GM21825 (cell line): Measurements from ENCODE around the gene NFATC2IP.
A peak's percentile ranks its signal among the peaks of the same experiment; 100 is the strongest.
"Not testable (repeated sequence)": the region's sequence is repeated elsewhere in the genome, so short reads cannot be mapped to it uniquely, and the experiment has no call there.

Experiments used
- ATAC-seq: cut with Tn5 transposase; IDR thresholded peaks from one replicate; pipeline ENCODE4 v1.9.1; 2021; ENCODE audit warnings: mild to moderate bottlenecking, moderate library complexity; ENCODE audit not compliant: unreplicated experiment

NFATC2IP gene

DNA sequence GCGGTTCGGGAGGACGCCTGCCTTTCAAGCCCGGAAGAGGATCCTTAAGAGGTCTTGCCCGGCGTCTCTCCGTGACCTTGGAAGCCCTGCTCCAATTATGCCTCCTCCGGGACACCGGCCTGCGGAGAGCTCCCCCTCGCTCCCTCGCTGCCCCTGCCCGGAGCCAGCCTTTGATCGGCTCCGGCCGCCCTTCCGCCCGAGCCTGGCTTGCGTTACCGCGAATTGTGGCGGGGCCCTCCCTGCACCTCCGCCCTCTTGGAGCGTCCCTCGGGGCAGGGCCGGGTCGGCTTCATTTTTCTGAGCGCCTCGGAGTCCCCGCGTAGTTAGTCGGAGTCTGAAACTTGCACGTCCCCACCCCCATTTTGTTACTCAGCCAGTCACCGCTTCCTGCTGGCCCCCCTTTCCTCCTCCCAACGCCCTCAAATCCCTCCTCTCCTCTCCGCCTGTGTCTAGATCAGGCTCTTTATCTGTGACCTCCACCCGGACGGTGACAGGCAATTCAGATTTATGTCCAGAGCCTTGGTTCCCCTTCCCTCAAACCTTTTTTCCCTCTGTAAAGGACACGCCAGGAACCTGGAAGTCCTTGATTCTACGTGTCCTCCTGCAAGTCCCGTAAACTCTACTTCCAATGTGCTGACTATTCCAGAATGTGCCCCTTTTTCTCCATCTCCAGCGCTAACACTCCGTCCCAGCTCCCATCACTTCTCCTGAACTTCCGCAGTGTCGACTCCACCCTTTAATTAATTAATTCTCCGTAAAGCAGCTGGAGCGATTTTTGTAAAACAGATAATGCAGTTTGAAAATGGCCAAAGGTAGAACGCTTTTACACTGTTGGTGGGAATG lies 25.1 kb upstream of the NFATC2IP start:
- peak; percentile 29 for ATAC-seq

DNA sequence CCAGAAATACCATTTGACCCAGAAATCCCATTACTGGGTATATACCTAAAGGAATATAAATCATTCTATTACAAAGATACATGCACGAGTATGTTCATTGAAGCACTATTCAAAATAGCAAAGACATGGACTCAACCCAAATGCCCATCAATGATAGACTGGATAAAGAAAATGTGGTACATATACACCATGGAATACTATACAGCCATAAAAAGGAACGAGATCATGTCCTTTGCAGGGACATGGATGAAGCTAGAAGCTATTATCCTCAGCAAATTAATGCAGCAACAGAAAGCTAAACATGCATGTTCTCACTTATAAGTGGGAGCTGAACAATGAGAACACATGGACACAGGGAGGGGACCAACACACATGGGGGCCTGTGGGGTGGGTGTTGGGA lies 24.5 kb upstream of the NFATC2IP start:
- not testable (repeated sequence) for ATAC-seq

DNA sequence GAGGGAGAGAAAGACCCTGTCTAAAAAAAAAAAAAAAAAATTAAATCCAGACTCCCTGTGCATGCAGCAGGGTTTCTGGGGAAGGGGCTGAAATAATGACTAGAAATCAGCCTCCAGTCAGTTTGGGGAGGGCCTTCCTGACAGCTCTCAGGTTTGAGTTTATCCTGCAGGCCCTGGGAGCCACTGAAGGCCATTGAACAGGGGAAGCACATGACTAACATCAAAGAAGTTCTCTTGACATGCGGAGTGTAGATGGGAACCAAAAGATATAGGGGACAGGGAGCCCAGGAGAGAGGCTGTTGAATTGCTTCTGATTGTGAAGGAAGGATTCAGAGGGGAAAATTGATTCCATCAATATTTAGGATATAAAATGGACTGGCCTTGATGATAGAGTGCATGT lies 22.9 kb upstream of the NFATC2IP start:
- ATAC-seq, result no peak

DNA sequence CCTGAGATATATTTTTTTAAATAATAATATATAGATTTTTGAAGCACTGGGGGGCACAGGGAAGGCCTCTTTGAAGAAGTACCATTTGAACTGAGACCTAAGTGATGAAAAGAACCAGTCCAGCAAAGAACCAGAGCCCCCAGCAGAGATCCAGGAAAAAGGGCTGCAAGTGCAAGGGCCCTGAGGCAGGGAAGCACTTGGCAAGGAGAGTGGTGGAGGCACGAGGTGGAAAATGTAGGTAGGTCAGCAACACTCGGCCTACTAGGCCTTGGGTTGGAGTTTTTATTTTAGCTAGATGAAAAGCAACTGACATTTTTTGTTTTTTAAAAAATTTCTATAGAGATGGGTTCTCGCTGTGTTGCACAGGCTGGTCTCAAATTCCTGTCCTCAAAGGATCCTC lies 20.5 kb upstream of the NFATC2IP start:
- no peak for ATAC-seq

DNA sequence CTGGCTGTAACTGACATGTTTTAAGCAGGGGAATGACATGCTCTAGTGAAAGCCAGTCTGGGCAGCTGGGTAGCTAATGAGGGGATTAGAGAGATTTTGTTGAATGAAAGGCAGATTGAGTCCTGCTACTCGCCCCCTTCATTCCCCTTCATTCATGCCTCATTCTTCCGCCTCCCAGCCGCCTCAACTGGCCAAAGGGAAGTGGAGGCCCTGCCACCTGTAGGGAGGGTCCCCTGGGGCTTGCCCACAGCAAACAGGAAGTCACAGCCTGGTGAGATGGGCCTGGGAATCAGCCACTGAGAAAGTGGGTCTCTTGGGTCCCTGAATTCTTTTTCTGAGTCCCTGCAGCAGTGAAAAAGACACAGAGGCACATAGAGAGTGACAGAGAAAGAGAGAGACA lies 20.1 kb upstream of the NFATC2IP start:
- ATAC-seq, result no peak

DNA sequence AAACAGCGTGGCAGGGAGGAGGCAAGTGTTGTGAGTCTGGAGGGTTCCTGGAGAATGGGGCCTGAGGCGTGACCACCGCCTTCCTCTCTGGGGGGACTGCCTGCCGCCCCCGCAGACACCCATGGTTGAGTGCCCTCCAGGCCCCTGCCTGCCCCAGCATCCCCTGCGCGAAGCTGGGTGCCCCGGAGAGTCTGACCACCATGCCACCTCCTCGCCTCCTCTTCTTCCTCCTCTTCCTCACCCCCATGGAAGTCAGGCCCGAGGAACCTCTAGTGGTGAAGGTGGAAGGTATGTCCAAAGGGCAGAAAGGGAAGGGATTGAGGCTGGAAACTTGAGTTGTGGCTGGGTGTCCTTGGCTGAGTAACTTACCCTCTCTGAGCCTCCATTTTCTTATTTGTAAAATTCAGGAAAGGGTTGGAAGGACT lies 18.9 kb upstream of the NFATC2IP start, which contains the start of gene CD19:
TSS of gene CD19 (plus strand) at position 171 of the 425 bp plus-strand sequence. CDS start at position 201, 30 bp downstream.
- ATAC-seq, result no peak

DNA sequence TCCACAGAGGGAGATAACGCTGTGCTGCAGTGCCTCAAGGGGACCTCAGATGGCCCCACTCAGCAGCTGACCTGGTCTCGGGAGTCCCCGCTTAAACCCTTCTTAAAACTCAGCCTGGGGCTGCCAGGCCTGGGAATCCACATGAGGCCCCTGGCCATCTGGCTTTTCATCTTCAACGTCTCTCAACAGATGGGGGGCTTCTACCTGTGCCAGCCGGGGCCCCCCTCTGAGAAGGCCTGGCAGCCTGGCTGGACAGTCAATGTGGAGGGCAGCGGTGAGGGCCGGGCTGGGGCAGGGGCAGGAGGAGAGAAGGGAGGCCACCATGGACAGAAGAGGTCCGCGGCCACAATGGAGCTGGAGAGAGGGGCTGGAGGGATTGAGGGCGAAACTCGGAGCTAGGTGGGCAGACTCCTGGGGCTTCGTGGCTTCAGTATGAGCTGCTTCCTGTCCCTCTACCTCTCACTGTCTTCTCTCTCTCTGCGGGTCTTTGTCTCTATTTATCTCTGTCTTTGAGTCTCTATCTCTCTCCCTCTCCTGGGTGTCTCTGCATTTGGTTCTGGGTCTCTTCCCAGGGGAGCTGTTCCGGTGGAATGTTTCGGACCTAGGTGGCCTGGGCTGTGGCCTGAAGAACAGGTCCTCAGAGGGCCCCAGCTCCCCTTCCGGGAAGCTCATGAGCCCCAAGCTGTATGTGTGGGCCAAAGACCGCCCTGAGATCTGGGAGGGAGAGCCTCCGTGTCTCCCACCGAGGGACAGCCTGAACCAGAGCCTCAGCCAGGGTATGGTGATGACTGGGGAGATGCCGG lies 18.2 kb upstream of the NFATC2IP start:
- ATAC-seq, result no peak

DNA sequence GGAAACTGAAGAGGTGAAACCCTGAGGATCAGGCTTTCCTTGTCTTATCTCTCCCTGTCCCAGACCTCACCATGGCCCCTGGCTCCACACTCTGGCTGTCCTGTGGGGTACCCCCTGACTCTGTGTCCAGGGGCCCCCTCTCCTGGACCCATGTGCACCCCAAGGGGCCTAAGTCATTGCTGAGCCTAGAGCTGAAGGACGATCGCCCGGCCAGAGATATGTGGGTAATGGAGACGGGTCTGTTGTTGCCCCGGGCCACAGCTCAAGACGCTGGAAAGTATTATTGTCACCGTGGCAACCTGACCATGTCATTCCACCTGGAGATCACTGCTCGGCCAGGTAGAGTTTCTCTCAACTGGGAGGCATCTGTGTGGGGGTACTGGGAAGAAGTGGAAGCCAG lies 17.6 kb upstream of the NFATC2IP start:
- no peak for ATAC-seq

DNA sequence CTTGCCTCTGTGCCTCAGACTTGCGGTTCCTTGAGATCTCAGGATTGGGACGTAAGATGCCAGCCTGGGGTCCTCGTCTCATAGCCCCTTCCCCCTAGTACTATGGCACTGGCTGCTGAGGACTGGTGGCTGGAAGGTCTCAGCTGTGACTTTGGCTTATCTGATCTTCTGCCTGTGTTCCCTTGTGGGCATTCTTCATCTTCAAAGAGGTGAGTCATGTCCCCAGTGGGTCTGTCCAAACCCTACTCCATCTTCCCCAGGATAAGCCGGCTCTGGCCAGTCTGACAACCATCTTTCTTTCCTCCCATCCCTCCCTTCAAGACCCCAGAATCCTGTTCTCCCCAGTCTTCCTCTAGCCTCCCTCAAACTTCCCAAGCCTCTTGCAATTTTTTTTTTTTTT lies 15.4 kb upstream of the NFATC2IP start:
- no peak for ATAC-seq

DNA sequence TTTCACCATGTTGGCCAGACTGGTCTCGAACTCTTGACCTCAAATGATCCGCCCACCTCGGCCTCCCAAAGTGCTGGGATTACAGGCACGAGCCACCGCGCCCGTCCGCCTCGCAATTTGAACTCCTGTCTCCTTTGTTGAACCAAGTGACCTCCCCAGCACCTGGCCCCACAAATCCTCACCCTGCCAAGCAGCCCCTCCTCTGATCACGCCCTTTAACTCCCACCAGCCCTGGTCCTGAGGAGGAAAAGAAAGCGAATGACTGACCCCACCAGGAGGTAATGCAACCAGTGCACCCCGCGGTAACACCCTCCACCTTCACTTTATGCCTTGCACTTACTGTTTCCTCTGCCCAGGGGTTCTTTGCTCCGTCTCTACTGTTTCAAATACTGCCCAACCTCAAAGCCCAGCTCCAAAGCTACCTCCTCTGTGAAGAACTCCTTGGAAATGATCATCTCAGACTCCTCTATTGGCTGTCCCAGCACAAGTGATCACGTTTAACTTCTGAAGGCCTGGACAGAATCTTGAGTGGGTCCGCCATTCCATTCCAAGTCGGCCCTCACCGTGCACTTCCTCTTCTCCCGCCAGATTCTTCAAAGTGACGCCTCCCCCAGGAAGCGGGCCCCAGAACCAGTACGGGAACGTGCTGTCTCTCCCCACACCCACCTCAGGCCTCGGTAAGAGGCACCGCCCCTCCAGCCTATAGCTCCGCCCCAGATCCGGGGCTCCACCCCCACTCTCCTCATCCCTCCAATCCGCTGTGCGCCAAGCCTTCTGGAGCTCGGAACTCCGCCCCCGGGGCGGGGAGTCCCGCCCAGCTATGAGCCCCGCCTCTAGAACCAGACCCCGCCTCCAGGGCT lies 14.6 kb upstream of the NFATC2IP start:
- peak; percentile 59 for ATAC-seq

DNA sequence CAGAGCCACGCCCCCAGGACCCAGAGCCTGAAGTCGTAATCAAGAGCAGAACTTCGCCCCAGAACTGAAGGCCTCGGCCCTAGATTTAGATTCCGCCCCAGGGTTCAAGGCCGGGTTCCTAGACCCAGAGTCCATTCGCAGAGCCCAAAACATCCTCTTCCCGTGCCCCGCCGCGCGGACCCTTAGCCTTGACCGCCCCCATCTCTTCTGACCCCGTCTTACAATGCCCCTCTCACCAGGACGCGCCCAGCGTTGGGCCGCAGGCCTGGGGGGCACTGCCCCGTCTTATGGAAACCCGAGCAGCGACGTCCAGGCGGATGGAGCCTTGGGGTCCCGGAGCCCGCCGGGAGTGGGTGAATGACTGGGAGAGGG lies 14.0 kb upstream of the NFATC2IP start:
- ATAC-seq, result no peak

DNA sequence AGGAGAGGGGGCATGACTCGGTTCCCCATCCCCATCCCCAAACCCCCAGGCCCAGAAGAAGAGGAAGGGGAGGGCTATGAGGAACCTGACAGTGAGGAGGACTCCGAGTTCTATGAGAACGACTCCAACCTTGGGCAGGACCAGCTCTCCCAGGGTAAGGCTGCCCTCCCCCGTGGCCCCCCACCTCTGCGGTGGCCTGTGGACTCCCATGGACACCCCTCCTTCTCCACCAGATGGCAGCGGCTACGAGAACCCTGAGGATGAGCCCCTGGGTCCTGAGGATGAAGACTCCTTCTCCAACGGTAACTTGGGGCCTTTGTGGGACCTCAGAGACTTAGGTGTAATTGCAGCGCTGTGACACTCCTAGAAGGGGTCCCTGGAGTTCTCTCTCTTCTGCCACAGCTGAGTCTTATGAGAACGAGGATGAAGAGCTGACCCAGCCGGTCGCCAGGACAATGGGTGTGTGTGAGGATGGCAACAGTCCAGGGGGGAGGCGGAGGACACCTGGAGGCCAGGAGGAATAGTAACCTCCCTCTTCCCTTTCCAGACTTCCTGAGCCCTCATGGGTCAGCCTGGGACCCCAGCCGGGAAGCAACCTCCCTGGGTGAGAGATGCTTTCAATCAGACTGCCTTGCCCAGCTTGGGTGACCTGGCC lies 13.4 kb upstream of the NFATC2IP start:
- no peak for ATAC-seq

DNA sequence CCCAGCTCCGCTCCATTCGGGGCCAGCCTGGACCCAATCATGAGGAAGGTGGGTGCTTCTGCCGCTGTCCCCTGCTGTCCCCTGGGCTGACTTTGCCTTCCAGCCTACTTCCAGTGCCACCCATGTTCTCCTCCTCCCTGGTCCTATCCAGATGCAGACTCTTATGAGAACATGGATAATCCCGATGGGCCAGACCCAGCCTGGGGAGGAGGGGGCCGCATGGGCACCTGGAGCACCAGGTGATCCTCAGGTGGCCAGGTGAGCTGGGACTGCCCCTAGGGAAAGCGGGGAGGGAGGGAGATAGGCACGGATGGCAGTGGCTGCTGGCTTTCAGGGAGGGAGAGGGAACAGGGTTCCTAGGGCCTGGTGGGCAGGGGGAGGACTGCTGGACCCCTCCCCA lies 12.0 kb upstream of the NFATC2IP start:
- ATAC-seq, result no peak

DNA sequence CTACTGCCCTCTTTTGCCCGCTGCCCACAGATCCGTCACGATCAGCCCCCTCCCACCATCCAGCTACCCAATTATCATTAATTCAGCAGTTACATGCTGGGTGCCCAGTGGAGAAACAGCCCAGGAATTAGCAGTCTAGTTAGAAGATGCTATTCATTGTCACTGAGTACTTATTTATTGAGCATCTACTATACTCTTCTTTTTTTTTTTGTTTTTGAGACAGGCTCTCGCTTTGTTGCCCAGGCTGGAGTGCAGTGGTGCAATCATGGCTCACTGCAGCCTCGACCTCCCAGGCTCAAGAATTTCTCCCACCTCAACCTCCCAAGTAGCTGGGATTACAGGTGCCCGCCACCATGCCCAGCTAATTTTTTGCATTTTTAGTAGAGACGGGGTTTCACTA lies 10.9 kb upstream of the NFATC2IP start:
- ATAC-seq, result not testable (repeated sequence)

DNA sequence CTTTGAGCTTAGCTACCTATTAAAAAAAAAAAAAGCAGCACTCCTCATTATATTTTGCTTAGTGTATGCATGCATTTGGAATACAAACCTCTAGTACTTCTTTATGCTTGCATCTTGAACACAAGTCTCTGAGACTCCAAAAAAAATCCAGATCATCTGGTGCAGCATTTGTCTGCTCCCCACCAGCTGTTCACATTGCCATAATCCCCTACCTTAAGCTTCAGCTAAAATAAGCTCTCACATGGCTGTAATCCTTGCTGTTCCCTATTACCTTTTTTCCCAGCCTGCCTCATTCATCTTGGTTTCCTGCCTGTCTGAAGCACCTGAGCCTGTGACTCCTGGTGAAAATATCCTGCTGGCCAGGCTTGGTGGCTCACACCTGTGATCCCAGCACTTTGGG lies 7.5 kb upstream of the NFATC2IP start:
- no peak for ATAC-seq

DNA sequence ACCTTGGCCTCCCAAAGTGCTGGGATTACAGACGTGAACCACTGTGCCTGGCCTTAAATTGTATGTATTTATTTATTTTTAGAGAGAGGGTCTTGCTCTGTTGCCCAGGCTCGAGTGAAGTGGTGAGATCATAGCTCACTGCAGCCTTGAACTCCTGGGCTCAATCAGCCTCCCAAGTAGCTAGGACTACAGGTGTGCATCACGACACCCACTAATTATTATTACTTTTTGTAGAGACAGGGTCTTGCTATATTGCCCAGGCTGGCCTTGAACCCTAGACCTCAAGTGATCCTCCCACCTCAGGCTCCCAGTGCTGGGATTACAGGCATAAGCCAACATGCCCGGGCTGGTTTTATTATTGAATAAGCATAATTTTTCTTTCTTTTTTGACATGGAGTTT lies 4.1 kb upstream of the NFATC2IP start:
- ATAC-seq, result no peak

DNA sequence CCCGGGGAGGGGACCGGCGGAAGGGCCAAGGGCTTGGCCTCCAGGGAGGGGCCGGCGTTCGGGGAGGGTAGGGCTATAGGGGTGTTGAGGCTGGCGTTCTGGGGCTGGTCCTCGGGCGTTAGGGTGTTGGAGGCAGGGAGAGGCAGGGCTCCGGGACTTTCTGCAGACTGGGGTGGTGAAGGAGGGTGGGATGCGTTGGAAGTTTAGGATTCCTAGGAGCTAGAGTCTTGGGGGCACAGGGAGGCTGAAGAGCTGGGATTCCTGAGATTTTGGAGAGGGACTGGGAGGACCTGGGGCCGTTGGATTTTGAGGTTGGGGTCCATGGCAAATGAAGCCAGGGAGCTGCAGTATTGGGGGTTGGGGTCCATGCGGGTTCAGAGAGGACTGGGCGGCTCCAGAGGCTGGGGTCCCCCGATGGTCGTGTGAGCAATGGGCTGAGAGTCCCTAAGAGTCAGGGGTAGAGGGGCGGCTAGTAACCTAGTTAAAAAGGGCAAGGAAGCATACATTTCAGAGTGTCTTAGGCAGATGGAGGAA lies 740 bp downstream of the NFATC2IP start:
- no peak for ATAC-seq

DNA sequence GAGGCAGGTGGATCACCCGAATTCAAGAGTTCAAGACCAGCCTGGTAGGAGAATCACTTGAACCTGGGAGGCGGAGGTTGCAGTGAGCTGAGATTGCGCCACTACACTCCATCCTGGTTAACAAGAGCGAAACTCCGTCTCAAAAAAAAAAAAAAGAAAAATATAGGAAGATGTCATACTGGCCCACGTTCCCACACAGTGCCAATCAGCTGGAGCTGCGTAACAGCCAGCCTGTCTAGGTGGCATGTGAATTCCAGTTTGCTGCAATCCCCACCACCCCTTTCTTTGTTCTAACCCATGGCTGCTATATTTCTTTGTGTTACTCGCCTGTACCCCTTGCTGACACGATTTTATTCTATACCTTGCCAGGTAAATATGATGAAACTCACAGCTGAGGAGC lies 7.5 kb downstream of the NFATC2IP start:
- no peak for ATAC-seq

DNA sequence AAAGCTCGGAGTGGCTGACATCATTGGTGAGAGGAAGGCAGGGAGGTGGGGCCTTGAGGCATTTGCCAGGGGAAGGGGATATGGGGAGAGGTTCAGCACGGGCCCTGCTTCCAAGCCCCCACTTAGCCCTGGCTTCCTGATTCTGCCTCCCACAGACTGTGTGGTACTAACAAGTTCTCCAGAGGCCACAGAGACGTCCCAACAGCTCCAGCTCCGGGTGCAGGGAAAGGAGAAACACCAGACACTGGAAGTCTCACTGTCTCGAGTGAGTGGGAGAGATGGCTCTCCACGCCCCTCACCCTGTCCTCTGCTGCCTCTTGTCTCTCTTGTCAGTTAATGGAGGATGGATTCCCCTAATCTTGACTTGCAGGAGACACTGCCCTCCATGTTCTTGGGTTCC lies 8.1 kb downstream of the NFATC2IP start:
- no peak for ATAC-seq

DNA sequence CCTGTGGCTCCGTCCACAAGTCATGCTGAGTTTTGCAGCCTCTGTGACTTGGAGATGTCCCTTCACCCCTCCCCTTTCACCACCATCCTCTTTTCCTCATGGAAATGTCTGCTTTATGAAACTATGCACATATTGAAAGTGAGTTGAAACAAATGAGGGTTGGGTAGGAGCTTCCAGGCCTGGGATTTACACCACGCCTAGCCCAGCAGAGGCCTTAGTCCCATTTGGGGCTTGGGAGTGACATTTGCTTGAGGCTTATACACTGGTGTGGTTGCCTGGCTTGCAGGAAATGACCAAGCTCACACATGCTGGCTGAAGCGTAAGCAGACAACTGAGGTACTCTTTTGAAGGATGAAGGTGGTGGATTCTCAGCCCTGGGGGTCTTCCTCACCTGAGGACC lies 13.3 kb downstream of the NFATC2IP start:
- no peak for ATAC-seq
